ENCODE measurements around the gene SBF2.
A peak's percentile ranks its signal among the peaks of the same experiment; 100 is the strongest.

SBF2 gene

DNA sequence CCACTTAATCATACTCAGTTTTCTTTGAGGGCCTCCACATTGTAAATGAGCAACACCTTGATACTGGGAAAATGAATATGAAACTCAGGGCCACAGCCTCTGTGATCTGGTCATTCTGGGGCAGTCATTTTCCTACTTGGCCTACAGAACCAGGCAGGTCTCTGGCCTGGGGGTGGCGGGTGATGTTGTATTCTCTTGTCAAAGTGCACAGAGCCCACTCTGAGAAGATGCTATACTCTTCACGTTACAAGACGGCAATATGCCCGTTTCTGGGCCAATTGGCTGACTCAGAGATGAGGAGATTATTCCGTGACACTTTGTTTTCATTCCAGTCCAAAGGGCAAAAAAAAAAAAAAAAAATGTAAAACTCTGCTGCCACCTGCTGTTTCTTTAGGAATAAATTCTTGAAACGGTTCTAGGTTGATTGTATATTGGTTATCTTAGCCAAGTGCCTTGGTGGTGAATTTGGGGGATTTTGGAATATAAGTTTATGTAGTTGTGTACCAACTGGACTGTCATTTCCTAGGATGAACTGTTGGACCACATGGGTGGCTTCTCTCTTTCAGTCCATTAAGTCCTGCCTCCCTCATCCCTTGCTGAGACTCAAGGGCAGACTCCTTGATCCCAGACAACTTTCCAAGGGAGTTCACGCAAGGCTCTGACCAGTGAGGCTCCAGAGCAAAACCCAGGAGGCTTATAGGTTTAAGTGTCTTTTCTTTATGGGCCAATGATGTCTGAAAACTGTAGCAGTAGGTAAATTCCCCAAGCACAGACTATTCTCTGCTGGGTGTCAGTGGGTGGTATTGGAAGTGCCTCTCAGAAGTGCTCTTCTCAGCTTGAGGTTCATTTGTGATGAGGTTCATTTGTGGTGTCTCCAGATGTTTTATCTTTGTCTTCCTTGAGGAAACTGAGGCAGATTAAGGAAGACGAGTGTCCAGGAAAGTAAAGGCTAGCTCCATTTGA is 29.1 kb upstream of the SBF2 start:
- Histone ChIP-seq H3K79me2 (ENCODE audit: insufficient read depth, low read length) (no peaks in the 10 kb centered on the region), H3K27me3 (ENCODE audit: insufficient read depth, low read length, poor library complexity) (peaks cover 29% of the 10 kb centered on the region), H3K9ac (ENCODE audit: low read depth, low read length) (peak overlapping the region; percentile 4; the same call in 1 of the 2 replicates), H3K36me3 (ENCODE audit: insufficient read depth, low read length) (no peaks in the 10 kb centered on the region), H3K27ac (ENCODE audit: low read length) (no peak overlapping the region; the same call in 1 of the 2 replicates), H3K4me1 (ENCODE audit: insufficient read depth, low read length) (peaks cover 15% of the 10 kb centered on the region), H3K4me3 (ENCODE audit: low read depth in 1 of 2, low read length in 2 of 2) (0 out of 4 replicates have a peak overlapping the region, but pooled peaks of 1 of the 2 experiments have one; percentile 28), H2AFZ (ENCODE audit: low read depth, low read length) (peak overlapping the region; percentile 32), H3K4me2 (ENCODE audit: insufficient read depth, low read length) (peak overlapping the region; percentile 59), H3K9me3 (ENCODE audit: insufficient read depth, low read length, severe bottlenecking) (no peaks in the 10 kb centered on the region), H4K20me1 (ENCODE audit: insufficient read depth, low read length) (no peaks in the 10 kb centered on the region)
- DNase-seq (peak; percentile 27), ATAC-seq (ENCODE audit: insufficient read depth, low read depth) (peak; percentile 77)
- TF ChIP-seq, protein P1, sequence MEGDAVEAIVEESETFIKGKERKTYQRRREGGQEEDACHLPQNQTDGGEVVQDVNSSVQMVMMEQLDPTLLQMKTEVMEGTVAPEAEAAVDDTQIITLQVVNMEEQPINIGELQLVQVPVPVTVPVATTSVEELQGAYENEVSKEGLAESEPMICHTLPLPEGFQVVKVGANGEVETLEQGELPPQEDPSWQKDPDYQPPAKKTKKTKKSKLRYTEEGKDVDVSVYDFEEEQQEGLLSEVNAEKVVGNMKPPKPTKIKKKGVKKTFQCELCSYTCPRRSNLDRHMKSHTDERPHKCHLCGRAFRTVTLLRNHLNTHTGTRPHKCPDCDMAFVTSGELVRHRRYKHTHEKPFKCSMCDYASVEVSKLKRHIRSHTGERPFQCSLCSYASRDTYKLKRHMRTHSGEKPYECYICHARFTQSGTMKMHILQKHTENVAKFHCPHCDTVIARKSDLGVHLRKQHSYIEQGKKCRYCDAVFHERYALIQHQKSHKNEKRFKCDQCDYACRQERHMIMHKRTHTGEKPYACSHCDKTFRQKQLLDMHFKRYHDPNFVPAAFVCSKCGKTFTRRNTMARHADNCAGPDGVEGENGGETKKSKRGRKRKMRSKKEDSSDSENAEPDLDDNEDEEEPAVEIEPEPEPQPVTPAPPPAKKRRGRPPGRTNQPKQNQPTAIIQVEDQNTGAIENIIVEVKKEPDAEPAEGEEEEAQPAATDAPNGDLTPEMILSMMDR (IDR thresholded peaks at IDR 0.05; ENCODE audit: borderline replicate concordance, extremely low read depth, low read length, poor library complexity, severe bottlenecking), result peak; percentile 70
- TF ChIP-seq EZH2 (IDR thresholded peaks at IDR 0.05; ENCODE audit: borderline replicate concordance, low read depth, low read length, severe bottlenecking), result no peak

- no peak overlapping the region; the same call in 1 of the 2 replicates for H3K9ac ChIP-seq (ENCODE audit: low read depth, low read length)
- H3K4me2 ChIP-seq (ENCODE audit: insufficient read depth, low read length), result peak overlapping the region; percentile 59
- H3K27ac ChIP-seq (ENCODE audit: low read length), result no peak overlapping the region; the same call in 1 of the 2 replicates
Measured at GRCh38 chr11:10322401-10322800, 28.4 kb upstream of the SBF2 start.

DNA sequence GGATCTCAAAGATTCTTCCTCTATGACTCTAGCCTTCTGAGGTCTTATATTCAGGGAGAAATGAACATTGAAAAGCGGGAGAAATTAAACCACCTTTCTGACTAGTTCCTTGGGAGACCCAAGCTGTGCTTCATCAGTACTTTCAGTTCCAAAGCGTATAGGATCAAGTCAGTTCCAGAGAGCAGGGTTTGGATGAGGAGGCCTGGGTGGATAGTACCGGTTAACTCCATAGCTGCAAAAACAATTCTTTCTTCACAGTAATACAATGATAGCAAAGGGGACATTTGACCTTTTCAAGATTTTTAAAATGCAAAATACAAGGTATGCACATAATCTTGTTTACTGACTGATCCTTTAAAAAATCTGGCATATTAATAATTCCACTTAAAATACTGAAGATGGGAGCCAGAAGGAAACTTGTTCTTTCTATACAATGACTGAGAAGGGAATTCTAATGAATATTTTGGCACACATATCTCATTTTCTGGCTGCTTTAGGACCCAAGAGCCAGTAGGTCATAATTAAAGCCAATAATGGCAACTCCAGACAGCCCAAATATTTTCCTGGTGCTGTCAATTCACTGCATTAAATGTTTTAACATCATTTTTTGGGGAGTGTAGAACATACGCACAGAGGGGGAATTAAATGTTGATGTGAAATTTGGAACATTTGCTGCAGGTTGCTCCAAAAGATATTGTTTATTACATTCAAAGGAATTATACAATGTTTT is 26.9 kb upstream of the SBF2 start:
- no peak overlapping the region for H3K4me3 ChIP-seq (ENCODE audit: low read depth in 1 of 2, low read length in 2 of 2)
- H3K27me3 ChIP-seq (ENCODE audit: insufficient read depth, low read length, poor library complexity), result peaks cover 16% of the 10 kb centered on the region
- no peak overlapping the region for H2AFZ ChIP-seq (ENCODE audit: low read depth, low read length)
- no peaks in the 10 kb centered on the region for H3K79me2 ChIP-seq (ENCODE audit: insufficient read depth, low read length)
- no peaks in the 10 kb centered on the region for H3K9me3 ChIP-seq (ENCODE audit: insufficient read depth, low read length, severe bottlenecking)
- H4K20me1 ChIP-seq (ENCODE audit: insufficient read depth, low read length), result no peaks in the 10 kb centered on the region
- H3K4me1 ChIP-seq (ENCODE audit: insufficient read depth, low read length), result peaks cover 24% of the 10 kb centered on the region
- TF ChIP-seq EZH2 (IDR thresholded peaks at IDR 0.05; ENCODE audit: borderline replicate concordance, low read depth, low read length, severe bottlenecking), result no peak
- TF ChIP-seq, protein P1 (IDR thresholded peaks at IDR 0.05; ENCODE audit: borderline replicate concordance, extremely low read depth, low read length, poor library complexity, severe bottlenecking), result no peak
- no peak overlapping the region for H3K4me2 ChIP-seq (ENCODE audit: insufficient read depth, low read length)
- ATAC-seq (ENCODE audit: insufficient read depth, low read depth), result no peak
- no peak overlapping the region for H3K27ac ChIP-seq (ENCODE audit: low read length)
- H3K9ac ChIP-seq (ENCODE audit: low read depth, low read length), result no peak overlapping the region
- DNase-seq, result no peak
- H3K36me3 ChIP-seq (ENCODE audit: insufficient read depth, low read length), result no peaks in the 10 kb centered on the region

More at GRCh38 chr11:10322401-10322800, 28.4 kb upstream of the SBF2 start:
- Histone ChIP-seq H3K36me3 (ENCODE audit: insufficient read depth, low read length) (no peaks in the 10 kb centered on the region), H3K4me1 (ENCODE audit: insufficient read depth, low read length) (peaks cover 22% of the 10 kb centered on the region), H2AFZ (ENCODE audit: low read depth, low read length) (peak overlapping the region; percentile 32), H3K9me3 (ENCODE audit: insufficient read depth, low read length, severe bottlenecking) (no peaks in the 10 kb centered on the region), H3K27me3 (ENCODE audit: insufficient read depth, low read length, poor library complexity) (peaks cover 24% of the 10 kb centered on the region), H3K79me2 (ENCODE audit: insufficient read depth, low read length) (no peaks in the 10 kb centered on the region), H3K4me3 (ENCODE audit: low read depth in 1 of 2, low read length in 2 of 2) (no peak overlapping the region), H4K20me1 (ENCODE audit: insufficient read depth, low read length) (no peaks in the 10 kb centered on the region)
- no peak for DNase-seq
- no peak for TF ChIP-seq EZH2 (IDR thresholded peaks at IDR 0.05; ENCODE audit: borderline replicate concordance, low read depth, low read length, severe bottlenecking)
- TF ChIP-seq, protein P1 (IDR thresholded peaks at IDR 0.05; ENCODE audit: borderline replicate concordance, extremely low read depth, low read length, poor library complexity, severe bottlenecking), result no peak
- no peak for ATAC-seq (ENCODE audit: insufficient read depth, low read depth)
